Measurements from ENCODE around the gene PTCRA. TPM values are rescaled to one million over a fixed set of nuclear protein-coding genes. Genes with fewer than 3 reads are reported as not detected.

The PTCRA gene
- total RNA-seq, 4 donors from 2014 or later = not detected

- peaks cover 0 to 12% (median 0%) of the 10 kb centered on the region in 4 donors for H3K27me3 ChIP-seq
- WGBS, 2 donors = 61 to 74% methylated on average over 2 to 4 of the region's 5 CpGs
- no peaks in the 10 kb centered on the region for H3K36me3 ChIP-seq
- TF ChIP-seq POLR2A (IDR thresholded peaks at IDR 0.05) (no peak), CTCF (IDR thresholded peaks at IDR 0.05) (no peak)
- DNase-seq = no peak
- no peak overlapping the region for H3K27ac ChIP-seq
- H3K4me3 ChIP-seq = no peak overlapping the region
- intact Hi-C loops (cut with DNase I) = loop anchor here (10.0 kb wide), 1 partner anchor 237 kb away; no protein-coding TSS in a partner anchor
- no peaks in the 10 kb centered on the region for H3K9me3 ChIP-seq
- H3K4me1 ChIP-seq = peaks cover 3 to 18% (median 6%) of the 10 kb centered on the region in 3 donors
Observed at GRCh38 chr6:42907336-42907735, 8.5 kb upstream of the PTCRA start.

GRCh38 chr6:42909835-42910234, 6.0 kb upstream of the PTCRA start:
- Histone ChIP-seq H3K36me3 (no peaks in the 10 kb centered on the region), H3K4me3 (no peak overlapping the region), H3K4me1 (peaks cover 3 to 11% (median 6%) of the 10 kb centered on the region in 3 donors), H3K27me3 (peaks cover 0 to 22% (median 0%) of the 10 kb centered on the region in 4 donors), H3K27ac (no peak overlapping the region), H3K9me3 (no peaks in the 10 kb centered on the region)
- TF ChIP-seq CTCF (IDR thresholded peaks at IDR 0.05) (no peak), POLR2A (IDR thresholded peaks at IDR 0.05) (no peak)
- DNase-seq = no peak
- WGBS, 2 donors = 82 to 100% methylated on average over 4 to 10 of the region's 10 CpGs
- intact Hi-C loops (cut with DNase I) = loop anchor here (10.0 kb wide), 1 partner anchor 235 kb away; no protein-coding TSS in a partner anchor

DNA sequence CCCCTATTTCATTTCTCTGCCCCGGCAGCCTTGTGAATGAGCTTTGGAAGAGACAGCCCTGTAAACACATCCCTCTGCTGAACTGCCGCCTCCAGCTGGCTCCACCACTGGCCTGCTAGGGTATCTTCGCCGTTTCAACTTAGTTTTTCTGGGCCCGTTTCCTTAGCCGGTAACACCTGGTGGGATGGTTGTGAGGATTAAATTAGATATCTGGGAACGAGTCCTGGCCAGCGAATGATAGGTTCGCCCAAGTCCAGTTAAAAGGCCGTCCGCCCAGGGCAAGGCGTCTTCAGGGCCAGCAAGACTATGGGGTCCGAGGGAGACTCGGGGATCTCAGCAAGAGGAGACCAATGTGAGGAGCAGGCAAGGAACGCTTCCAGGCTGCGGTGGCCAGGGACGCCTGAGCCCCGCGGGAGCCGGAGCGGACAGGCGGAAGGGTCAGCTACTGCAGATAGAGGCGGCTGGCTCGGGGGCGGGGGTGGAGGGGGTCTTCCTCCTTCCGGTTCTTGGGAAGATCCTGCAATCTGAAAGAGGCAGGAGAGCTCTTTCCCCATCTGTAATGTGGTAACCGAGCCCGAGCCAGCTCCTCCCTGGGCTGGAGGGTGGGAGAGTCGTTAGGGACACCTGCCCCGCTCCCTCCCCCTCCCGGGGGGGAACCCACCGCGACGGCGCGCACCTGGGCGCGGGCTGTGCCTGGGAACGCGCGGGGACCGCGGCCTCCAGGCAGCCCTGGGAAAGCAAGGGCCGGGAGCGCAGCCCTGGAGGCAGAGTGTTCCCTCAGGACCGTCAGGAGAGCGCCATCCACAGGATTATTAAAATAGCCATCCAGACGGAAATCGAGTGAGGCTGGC, 4.5 kb upstream of the PTCRA start:
- peak overlapping the region in 3 of 4 donors; percentile 20 to 57 (median 25) for H3K4me3 ChIP-seq
- H3K27ac ChIP-seq = no peak overlapping the region
- no peaks in the 10 kb centered on the region for H3K36me3 ChIP-seq
- intact Hi-C loops (cut with DNase I) = no loop called here
- no peak for TF ChIP-seq POLR2A (IDR thresholded peaks at IDR 0.05)
- TF ChIP-seq CTCF (IDR thresholded peaks at IDR 0.05) = no peak
- 34 to 63% methylated on average over 5 to 6 of the region's 49 CpGs for WGBS, 2 donors
- no peaks in the 10 kb centered on the region for H3K9me3 ChIP-seq
- peaks cover 3 to 11% (median 6%) of the 10 kb centered on the region in 3 donors for H3K4me1 ChIP-seq
- H3K27me3 ChIP-seq = peaks cover 0 to 32% (median 0%) of the 10 kb centered on the region in 4 donors
- DNase-seq = no peak

- no peaks in the 10 kb centered on the region for H3K9me3 ChIP-seq
- no peaks in the 10 kb centered on the region for H3K36me3 ChIP-seq
- no peak for TF ChIP-seq CTCF (IDR thresholded peaks at IDR 0.05)
- no peak for TF ChIP-seq POLR2A (IDR thresholded peaks at IDR 0.05)
- H3K27ac ChIP-seq = no peak overlapping the region
- 66 to 69% methylated on average over 4 of the region's 4 CpGs for WGBS, 2 donors
- intact Hi-C loops (cut with DNase I) = no loop called here
- no peak for DNase-seq
- peaks cover 0 to 32% (median 0%) of the 10 kb centered on the region in 4 donors for H3K27me3 ChIP-seq
- H3K4me3 ChIP-seq = no peak overlapping the region
- peaks cover 3 to 12% (median 6%) of the 10 kb centered on the region in 3 donors for H3K4me1 ChIP-seq
Observed at GRCh38 chr6:42914546-42914945, 1.3 kb upstream of the PTCRA start.

- Histone ChIP-seq H3K27ac (no peak overlapping the region), H3K4me3 (no peak overlapping the region), H3K27me3 (peaks cover 0 to 28% (median 0%) of the 10 kb centered on the region in 4 donors), H3K36me3 (no peaks in the 10 kb centered on the region), H3K9me3 (no peaks in the 10 kb centered on the region), H3K4me1 (peaks cover 3 to 14% (median 6%) of the 10 kb centered on the region in 3 donors)
- intact Hi-C loops (cut with DNase I) = no loop called here
- DNase-seq = no peak
- WGBS, 2 donors = 100% methylated on average over 1 of the region's 1 CpG; no CpG with 5 or more reads in 1 of the 2 donors
- TF ChIP-seq CTCF (IDR thresholded peaks at IDR 0.05) (no peak), POLR2A (IDR thresholded peaks at IDR 0.05) (no peak)
Observed at GRCh38 chr6:42916288-42916687, 435 bp downstream of the PTCRA start.

Data from esophagus squamous epithelium (tissue), 5 donors.